ENCODE measurements around the gene APOA5.
"Not testable (repeated sequence)": the region's sequence is repeated elsewhere in the genome, so short reads cannot be mapped to it uniquely, and the experiment has no call there.

The APOA5 gene

GRCh38 chr11:116773203-116774097 is 18.2 kb downstream of the APOA5 start:
- Histone ChIP-seq H3K27me3 (ENCODE audit: control insufficient read depth in 2 of 2, insufficient read depth in 2 of 2, low read length in 2 of 2) (no peaks in the 10 kb centered on the region), H3K27ac (ENCODE audit: low read depth in 2 of 2, low read length in 2 of 2) (peak overlapping the region; percentile 80 to 85), H3K36me3 (ENCODE audit: control insufficient read depth in 2 of 2, insufficient read depth in 2 of 2, low read length in 2 of 2) (peaks cover 17 to 18% of the 10 kb centered on the region in 2 donors), H3K9ac (ENCODE audit: low read depth in 1 of 2, low read length in 2 of 2) (peak overlapping the region; percentile 38 to 88), H3K9me3 (ENCODE audit: control insufficient read depth in 2 of 2, low read length in 2 of 2) (no peaks in the 10 kb centered on the region), H3K4me3 (ENCODE audit: low read length in 2 of 2) (peak overlapping the region; percentile 91 to 96), H3K4me1 (ENCODE audit: control insufficient read depth in 2 of 2, insufficient read depth in 2 of 2, low read length in 2 of 2) (peaks cover 9 to 18% of the 10 kb centered on the region in 2 donors)

- no peaks in the 10 kb centered on the region for H3K9me3 ChIP-seq (ENCODE audit: control insufficient read depth in 2 of 2, low read length in 2 of 2)
- peaks cover 9 to 10% of the 10 kb centered on the region in 2 donors for H3K36me3 ChIP-seq (ENCODE audit: control insufficient read depth in 2 of 2, insufficient read depth in 2 of 2, low read length in 2 of 2)
- H3K27ac ChIP-seq (ENCODE audit: low read depth in 2 of 2, low read length in 2 of 2) = peak within 1 kb of the TSS; percentile 91 to 96
- peak within 1 kb of the TSS; percentile 84 to 88 for H3K9ac ChIP-seq (ENCODE audit: low read depth in 1 of 2, low read length in 2 of 2)
- peak within 1 kb of the TSS; percentile 91 to 96 for H3K4me3 ChIP-seq (ENCODE audit: low read length in 2 of 2)
- peaks cover 9 to 18% of the 10 kb centered on the region in 2 donors for H3K4me1 ChIP-seq (ENCODE audit: control insufficient read depth in 2 of 2, insufficient read depth in 2 of 2, low read length in 2 of 2)
- no peaks in the 10 kb centered on the region for H3K27me3 ChIP-seq (ENCODE audit: control insufficient read depth in 2 of 2, insufficient read depth in 2 of 2, low read length in 2 of 2)
These were observed 19.1 kb downstream of the APOA5 start, which contains the start of gene BUD13 for GRCh38 chr11:116772443-116773202. TSS of gene BUD13 (minus strand) at chr11:116772987. CDS start at chr11:116772964, 23 bp downstream.

- Histone ChIP-seq H3K9ac (ENCODE audit: low read depth in 1 of 2, low read length in 2 of 2) (peak overlapping the region; percentile 84 to 88), H3K27me3 (ENCODE audit: control insufficient read depth in 2 of 2, insufficient read depth in 2 of 2, low read length in 2 of 2) (no peaks in the 10 kb centered on the region), H3K36me3 (ENCODE audit: control insufficient read depth in 2 of 2, insufficient read depth in 2 of 2, low read length in 2 of 2) (peaks cover 7 to 8% of the 10 kb centered on the region in 2 donors), H3K4me3 (ENCODE audit: low read length in 2 of 2) (peak overlapping the region; percentile 91 to 96), H3K27ac (ENCODE audit: low read depth in 2 of 2, low read length in 2 of 2) (no peak overlapping the region), H3K4me1 (ENCODE audit: control insufficient read depth in 2 of 2, insufficient read depth in 2 of 2, low read length in 2 of 2) (peaks cover 9 to 18% of the 10 kb centered on the region in 2 donors), H3K9me3 (ENCODE audit: control insufficient read depth in 2 of 2, low read length in 2 of 2) (no peaks in the 10 kb centered on the region)
These were observed 19.7 kb downstream of the APOA5 start for GRCh38 chr11:116771935-116772334.

DNA sequence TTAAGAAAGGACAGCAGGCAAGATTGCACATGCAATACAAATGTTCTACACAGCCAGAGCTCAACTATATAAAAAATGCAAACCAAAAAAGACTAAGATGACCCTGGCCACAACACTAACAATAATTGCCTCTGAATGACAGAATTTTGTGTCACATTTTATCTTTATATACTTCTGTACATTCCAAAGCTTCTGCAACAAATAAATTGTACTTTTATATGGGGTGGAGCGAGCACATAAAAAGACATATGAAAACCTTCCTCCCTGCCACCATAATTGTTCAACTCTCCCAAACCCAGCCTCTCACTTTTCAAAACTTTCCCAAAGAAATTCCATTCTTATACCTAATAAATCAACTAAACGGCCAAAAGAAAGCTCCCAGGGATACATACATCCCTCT is 29.5 kb downstream of the APOA5 start:
- Histone ChIP-seq H3K27ac (ENCODE audit: low read depth in 2 of 2, low read length in 2 of 2) (no peak overlapping the region), H3K4me3 (ENCODE audit: low read length in 2 of 2) (no peak overlapping the region), H3K4me1 (ENCODE audit: control insufficient read depth in 2 of 2, insufficient read depth in 2 of 2, low read length in 2 of 2) (no peaks in the 10 kb centered on the region), H3K9ac (ENCODE audit: low read depth in 1 of 2, low read length in 2 of 2) (no peak overlapping the region), H3K27me3 (ENCODE audit: control insufficient read depth in 2 of 2, insufficient read depth in 2 of 2, low read length in 2 of 2) (no peaks in the 10 kb centered on the region), H3K36me3 (ENCODE audit: control insufficient read depth in 2 of 2, insufficient read depth in 2 of 2, low read length in 2 of 2) (peaks cover 56 to 60% of the 10 kb centered on the region in 2 donors), H3K9me3 (ENCODE audit: control insufficient read depth in 2 of 2, low read length in 2 of 2) (no peaks in the 10 kb centered on the region)

GRCh38 chr11:116756044-116756443 is 35.6 kb downstream of the APOA5 start:
- H3K4me3 ChIP-seq (ENCODE audit: low read length in 2 of 2); H3K27me3 ChIP-seq (ENCODE audit: control insufficient read depth in 2 of 2, insufficient read depth in 2 of 2, low read length in 2 of 2); H3K4me1 ChIP-seq (ENCODE audit: control insufficient read depth in 2 of 2, insufficient read depth in 2 of 2, low read length in 2 of 2); H3K9ac ChIP-seq (ENCODE audit: low read depth in 1 of 2, low read length in 2 of 2); H3K27ac ChIP-seq (ENCODE audit: low read depth in 2 of 2, low read length in 2 of 2); H3K9me3 ChIP-seq (ENCODE audit: control insufficient read depth in 2 of 2, low read length in 2 of 2): not testable (repeated sequence)
- peaks cover 46 to 66% of the 10 kb centered on the region in 2 donors for H3K36me3 ChIP-seq (ENCODE audit: control insufficient read depth in 2 of 2, insufficient read depth in 2 of 2, low read length in 2 of 2)

GRCh38 chr11:116750070-116750718 is 41.5 kb downstream of the APOA5 start:
- no peaks in the 10 kb centered on the region for H3K9me3 ChIP-seq (ENCODE audit: control insufficient read depth in 2 of 2, low read length in 2 of 2)
- no peak overlapping the region for H3K4me3 ChIP-seq (ENCODE audit: low read length in 2 of 2)
- H3K36me3 ChIP-seq (ENCODE audit: control insufficient read depth in 2 of 2, insufficient read depth in 2 of 2, low read length in 2 of 2) = peaks cover 39 to 62% of the 10 kb centered on the region in 2 donors
- H3K9ac ChIP-seq (ENCODE audit: low read depth in 1 of 2, low read length in 2 of 2) = no peak overlapping the region
- H3K27ac ChIP-seq (ENCODE audit: low read depth in 2 of 2, low read length in 2 of 2) = no peak overlapping the region
- no peaks in the 10 kb centered on the region for H3K27me3 ChIP-seq (ENCODE audit: control insufficient read depth in 2 of 2, insufficient read depth in 2 of 2, low read length in 2 of 2)
- no peaks in the 10 kb centered on the region for H3K4me1 ChIP-seq (ENCODE audit: control insufficient read depth in 2 of 2, insufficient read depth in 2 of 2, low read length in 2 of 2)

DNA sequence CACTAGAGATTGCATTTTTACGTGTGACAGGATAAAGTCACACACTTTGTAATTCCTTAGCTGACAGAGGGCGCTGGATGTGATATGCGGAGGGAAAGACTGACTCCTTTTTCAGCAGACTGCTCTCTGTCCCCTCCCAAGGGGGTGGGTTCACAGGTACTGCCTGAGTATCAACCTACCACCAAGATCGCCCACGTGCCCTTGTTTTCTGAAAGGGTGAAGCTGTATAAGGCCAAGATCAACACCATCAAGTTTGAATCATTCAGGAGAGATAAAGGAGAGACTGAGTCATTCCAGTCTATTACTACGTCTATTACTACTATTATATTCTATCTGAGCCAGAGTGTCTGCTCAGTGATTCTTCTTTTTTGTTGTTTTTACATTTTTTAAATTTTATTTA is 49.6 kb downstream of the APOA5 start:
- Histone ChIP-seq H3K4me1 (ENCODE audit: control insufficient read depth in 2 of 2, insufficient read depth in 2 of 2, low read length in 2 of 2) (no peaks in the 10 kb centered on the region), H3K27me3 (ENCODE audit: control insufficient read depth in 2 of 2, insufficient read depth in 2 of 2, low read length in 2 of 2) (no peaks in the 10 kb centered on the region), H3K36me3 (ENCODE audit: control insufficient read depth in 2 of 2, insufficient read depth in 2 of 2, low read length in 2 of 2) (peaks cover 8 to 13% of the 10 kb centered on the region in 2 donors), H3K9me3 (ENCODE audit: control insufficient read depth in 2 of 2, low read length in 2 of 2) (no peaks in the 10 kb centered on the region), H3K4me3 (ENCODE audit: low read length in 2 of 2) (no peak overlapping the region), H3K9ac (ENCODE audit: low read depth in 1 of 2, low read length in 2 of 2) (no peak overlapping the region), H3K27ac (ENCODE audit: low read depth in 2 of 2, low read length in 2 of 2) (no peak overlapping the region)

DNA sequence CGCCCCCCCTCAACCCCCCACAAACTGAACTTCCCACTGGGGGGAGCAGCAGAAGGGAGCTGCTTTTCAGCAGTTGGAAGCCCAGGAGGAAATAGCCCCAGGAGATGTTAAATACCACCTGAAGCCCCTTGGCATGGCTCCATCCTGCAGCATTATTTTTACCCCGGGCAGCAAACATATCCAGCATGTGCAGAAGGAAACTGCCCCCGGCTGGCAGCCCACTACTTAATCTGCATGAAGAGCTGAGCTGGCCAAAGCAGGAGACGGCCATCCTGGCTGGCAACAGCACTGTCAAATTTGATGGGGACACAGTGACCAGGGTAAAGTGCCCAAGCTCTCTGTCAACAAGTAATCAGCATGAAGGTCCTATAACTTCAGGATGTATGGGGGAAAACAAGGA is 50.9 kb downstream of the APOA5 start:
- Histone ChIP-seq H3K27ac (ENCODE audit: low read depth in 2 of 2, low read length in 2 of 2) (no peak overlapping the region), H3K9me3 (ENCODE audit: control insufficient read depth in 2 of 2, low read length in 2 of 2) (no peaks in the 10 kb centered on the region), H3K36me3 (ENCODE audit: control insufficient read depth in 2 of 2, insufficient read depth in 2 of 2, low read length in 2 of 2) (peaks cover 0 to 4% of the 10 kb centered on the region in 2 donors), H3K4me3 (ENCODE audit: low read length in 2 of 2) (no peak overlapping the region), H3K4me1 (ENCODE audit: control insufficient read depth in 2 of 2, insufficient read depth in 2 of 2, low read length in 2 of 2) (no peaks in the 10 kb centered on the region), H3K27me3 (ENCODE audit: control insufficient read depth in 2 of 2, insufficient read depth in 2 of 2, low read length in 2 of 2) (no peaks in the 10 kb centered on the region), H3K9ac (ENCODE audit: low read depth in 1 of 2, low read length in 2 of 2) (no peak overlapping the region)

Data from mucosa of rectum (tissue), 2 donors.